RWPE2 (cell line): Measurements from ENCODE around the gene MAN1C1.

Experiments used
- ATAC-seq: fragments of 200-7000 bp; cut with Tn5 transposase; 3 replicates; pipeline ENCODE4 v1.9.1; 2021; ENCODE audit warnings: low read depth
- DNase-seq: peaks from one replicate; pipeline ENCODE4 v3.0.0-alpha.2; 2020; ENCODE audit warnings: low spot score
- H3K27ac ChIP-seq: fragments of 450-650 bp; 2 replicates; pipeline ENCODE4 v1.5.1; 2017; ENCODE audit warnings: mild to moderate bottlenecking; ENCODE audit not compliant: poor library complexity, severe bottlenecking
- H3K27me3 ChIP-seq: fragments of 250-450 bp; sonication (Bioruptor Pico); 2 replicates; pipeline ENCODE4 v1.5.1; 2021; ENCODE audit warnings: mild to moderate bottlenecking, moderate library complexity; ENCODE audit not compliant: insufficient read depth, poor library complexity, severe bottlenecking
- H3K36me3 ChIP-seq: fragments of 250-450 bp; sonication (Bioruptor Pico); 2 replicates; pipeline ENCODE4 v1.5.1; 2020; ENCODE audit warnings: low read depth, mild to moderate bottlenecking, moderate library complexity
- H3K4me1 ChIP-seq: fragments of 250-450 bp; sonication (Bioruptor Pico); 2 replicates; pipeline ENCODE4 v1.5.1; 2021; ENCODE audit warnings: mild to moderate bottlenecking, moderate library complexity; ENCODE audit not compliant: insufficient read depth, poor library complexity, severe bottlenecking
- H3K4me3 ChIP-seq: fragments of 250-450 bp; sonication (Bioruptor Pico); 2 replicates; pipeline ENCODE4 v1.5.1; 2021; ENCODE audit warnings: mild to moderate bottlenecking, moderate library complexity; ENCODE audit not compliant: severe bottlenecking
- H3K9me3 ChIP-seq: fragments of 250-450 bp; sonication (Bioruptor Pico); 2 replicates; pipeline ENCODE4 v1.5.1; 2021; ENCODE audit warnings: mild to moderate bottlenecking, moderate library complexity; ENCODE audit not compliant: severe bottlenecking
- TF ChIP-seq, protein P1 (sequence below): fragments of 450-650 bp; IDR thresholded peaks from one replicate; pipeline ENCODE4 v1.5.1; 2017; ENCODE audit warnings: mild to moderate bottlenecking, moderate library complexity; ENCODE audit not compliant: poor library complexity, severe bottlenecking

The MAN1C1 gene

DNA sequence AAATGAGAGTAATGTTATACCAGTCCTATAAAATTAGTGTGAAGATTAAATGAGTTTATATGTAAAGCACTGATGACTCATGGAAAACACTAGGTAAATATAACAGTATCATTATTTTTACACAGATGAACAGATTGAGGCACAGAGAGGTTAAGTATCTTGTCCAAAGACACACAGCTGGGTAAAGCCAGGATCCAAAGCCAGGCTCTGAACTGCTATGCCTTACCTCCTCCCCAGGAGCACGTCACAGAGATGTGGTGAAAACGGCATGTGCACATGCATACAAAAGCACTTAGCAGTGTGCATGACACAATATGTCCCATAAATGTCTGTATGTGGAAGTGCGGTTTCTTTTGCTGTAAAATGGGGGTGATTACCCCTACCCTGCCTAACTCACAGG, 56.9 kb downstream of the MAN1C1 start:
- Histone ChIP-seq H3K4me1 (no peaks in the 10 kb centered on the region), H3K36me3 (no peaks in the 10 kb centered on the region), H3K27me3 (no peaks in the 10 kb centered on the region), H3K9me3 (no peaks in the 10 kb centered on the region), H3K27ac (no peak overlapping the region), H3K4me3 (no peak overlapping the region)
- no peak for DNase-seq
- no peak for ATAC-seq
- TF ChIP-seq, protein P1, sequence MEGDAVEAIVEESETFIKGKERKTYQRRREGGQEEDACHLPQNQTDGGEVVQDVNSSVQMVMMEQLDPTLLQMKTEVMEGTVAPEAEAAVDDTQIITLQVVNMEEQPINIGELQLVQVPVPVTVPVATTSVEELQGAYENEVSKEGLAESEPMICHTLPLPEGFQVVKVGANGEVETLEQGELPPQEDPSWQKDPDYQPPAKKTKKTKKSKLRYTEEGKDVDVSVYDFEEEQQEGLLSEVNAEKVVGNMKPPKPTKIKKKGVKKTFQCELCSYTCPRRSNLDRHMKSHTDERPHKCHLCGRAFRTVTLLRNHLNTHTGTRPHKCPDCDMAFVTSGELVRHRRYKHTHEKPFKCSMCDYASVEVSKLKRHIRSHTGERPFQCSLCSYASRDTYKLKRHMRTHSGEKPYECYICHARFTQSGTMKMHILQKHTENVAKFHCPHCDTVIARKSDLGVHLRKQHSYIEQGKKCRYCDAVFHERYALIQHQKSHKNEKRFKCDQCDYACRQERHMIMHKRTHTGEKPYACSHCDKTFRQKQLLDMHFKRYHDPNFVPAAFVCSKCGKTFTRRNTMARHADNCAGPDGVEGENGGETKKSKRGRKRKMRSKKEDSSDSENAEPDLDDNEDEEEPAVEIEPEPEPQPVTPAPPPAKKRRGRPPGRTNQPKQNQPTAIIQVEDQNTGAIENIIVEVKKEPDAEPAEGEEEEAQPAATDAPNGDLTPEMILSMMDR, result no peak

DNA sequence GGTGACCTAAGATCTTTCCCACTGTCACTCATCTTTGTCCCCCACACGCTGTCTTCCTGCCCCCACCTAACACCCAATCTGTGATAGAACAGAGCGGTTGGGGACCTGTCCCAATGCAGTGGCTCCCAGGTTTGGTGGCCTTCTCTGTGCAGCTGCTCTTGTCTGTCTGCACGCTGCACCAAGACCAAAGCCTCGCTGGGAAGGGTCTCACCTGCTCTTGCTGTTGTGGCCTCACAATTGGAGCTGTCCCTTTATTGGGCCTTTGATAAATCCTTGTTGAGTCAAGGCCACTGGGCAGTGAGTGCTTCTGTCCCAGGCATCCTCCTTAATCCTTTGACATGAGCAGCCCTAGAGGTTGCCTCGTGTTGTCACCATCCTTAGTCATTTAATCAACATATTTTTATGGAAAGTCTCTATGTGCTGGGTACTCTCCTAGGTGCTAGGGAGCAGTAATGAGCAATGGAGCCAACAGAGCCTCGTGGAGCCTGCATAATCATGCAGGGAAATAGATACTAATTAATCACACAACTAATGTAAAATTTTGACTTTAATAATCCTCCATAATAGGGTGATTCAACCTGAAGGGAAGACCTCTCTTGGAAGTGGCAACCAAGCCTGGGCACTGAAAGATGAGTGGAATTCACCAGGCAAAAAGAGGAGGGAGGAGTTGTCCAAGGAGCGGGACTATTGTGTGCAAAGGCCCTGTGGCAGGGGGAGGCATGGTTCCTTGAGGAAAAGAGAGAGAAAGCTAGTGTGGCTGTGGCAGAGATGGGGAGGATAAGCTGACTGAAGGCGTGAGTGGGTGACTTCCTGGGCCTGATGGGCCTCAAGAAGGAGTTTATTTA, 57.6 kb downstream of the MAN1C1 start:
- Histone ChIP-seq H3K4me3 (no peak overlapping the region), H3K36me3 (no peaks in the 10 kb centered on the region), H3K9me3 (no peaks in the 10 kb centered on the region), H3K27me3 (no peaks in the 10 kb centered on the region), H3K4me1 (no peaks in the 10 kb centered on the region), H3K27ac (no peak overlapping the region)
- DNase-seq, result no peak
- no peak for ATAC-seq
- TF ChIP-seq, protein P1, result no peak

DNA sequence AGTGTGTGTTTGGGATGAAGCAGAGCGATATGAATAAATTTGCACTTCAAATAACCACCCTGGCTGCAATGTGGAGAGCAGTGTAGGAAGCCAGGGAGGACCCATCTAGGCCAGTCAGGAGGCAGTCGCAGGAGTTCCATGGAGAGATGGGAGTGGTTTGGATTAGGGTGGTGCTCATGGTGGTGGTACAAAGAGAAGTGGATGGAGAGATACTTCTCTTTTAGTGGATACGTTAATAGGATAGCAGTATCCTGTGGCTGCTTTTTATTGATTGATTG, 58.2 kb downstream of the MAN1C1 start:
- Histone ChIP-seq H3K27me3 (no peaks in the 10 kb centered on the region), H3K27ac (no peak overlapping the region), H3K4me3 (no peak overlapping the region), H3K4me1 (no peaks in the 10 kb centered on the region), H3K9me3 (no peaks in the 10 kb centered on the region), H3K36me3 (no peaks in the 10 kb centered on the region)
- TF ChIP-seq, protein P1, result no peak
- ATAC-seq, result no peak
- DNase-seq, result no peak

DNA sequence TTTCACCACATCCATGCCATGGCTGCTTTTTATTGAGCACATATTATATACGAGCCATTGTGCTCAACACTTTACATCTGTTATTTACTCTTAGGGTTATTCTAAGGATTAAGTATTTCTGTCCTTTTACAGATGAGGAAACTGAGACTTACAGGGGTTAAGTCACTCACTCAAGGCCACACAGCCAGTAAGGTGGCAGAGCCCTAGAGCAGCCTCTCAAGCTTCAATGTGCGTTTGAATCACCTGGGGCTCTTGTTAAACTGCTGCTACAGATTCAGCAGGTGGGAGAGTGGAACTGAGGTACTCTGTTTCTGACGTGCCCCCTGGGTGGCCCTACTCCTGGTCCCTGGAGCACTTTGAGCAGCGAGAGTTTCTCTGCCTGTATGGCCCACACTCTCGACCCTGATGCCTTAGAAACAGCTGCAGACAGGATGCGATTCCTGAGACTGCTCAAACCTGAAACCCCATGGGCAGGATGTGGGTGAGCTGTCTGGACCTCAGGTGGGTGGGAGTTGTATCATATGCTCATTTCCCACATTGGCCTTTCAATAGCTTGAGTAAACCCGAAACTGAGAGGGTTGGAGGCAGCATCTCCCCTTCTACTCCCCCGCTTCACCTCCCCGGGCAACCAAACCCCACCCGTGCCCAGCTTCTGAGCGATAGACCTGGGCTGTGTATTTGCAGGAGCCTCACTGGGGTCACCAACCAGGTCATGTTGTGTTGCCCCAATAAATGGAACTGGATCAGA, 59.3 kb downstream of the MAN1C1 start:
- no peaks in the 10 kb centered on the region for H3K36me3 ChIP-seq
- H3K27ac ChIP-seq, result no peak overlapping the region
- TF ChIP-seq, protein P1, result no peak
- DNase-seq (no peak), ATAC-seq (no peak)
- no peaks in the 10 kb centered on the region for H3K27me3 ChIP-seq
- H3K9me3 ChIP-seq, result no peaks in the 10 kb centered on the region
- no peaks in the 10 kb centered on the region for H3K4me1 ChIP-seq
- no peak overlapping the region for H3K4me3 ChIP-seq

DNA sequence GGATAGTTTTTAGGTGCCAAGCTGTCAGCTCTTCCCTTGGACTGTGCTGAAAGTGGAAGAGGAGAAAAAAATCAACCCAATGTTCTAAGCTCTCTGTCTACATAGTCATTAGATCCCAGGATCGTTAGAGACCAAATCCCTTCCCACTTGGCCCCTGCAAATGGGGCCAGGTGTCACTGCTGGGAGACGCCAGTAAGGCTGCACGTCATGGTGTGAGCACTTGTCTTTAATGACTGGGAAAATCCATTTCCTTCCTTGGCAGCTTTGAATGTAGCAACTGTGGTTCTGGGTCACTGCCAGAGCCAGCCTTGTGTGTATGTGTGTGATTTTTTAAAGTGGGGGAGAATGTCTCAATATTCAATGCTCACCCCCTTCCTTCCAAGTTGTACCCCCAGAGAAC, 59.9 kb downstream of the MAN1C1 start:
- no peak for ATAC-seq
- H3K27ac ChIP-seq, result no peak overlapping the region

More for the DNA sequence above, 59.9 kb downstream of the MAN1C1 start:
- H3K4me3 ChIP-seq, result no peak overlapping the region
- H3K9me3 ChIP-seq, result no peaks in the 10 kb centered on the region
- no peak for DNase-seq
- H3K27me3 ChIP-seq, result no peaks in the 10 kb centered on the region
- H3K36me3 ChIP-seq, result no peaks in the 10 kb centered on the region
- TF ChIP-seq, protein P1, result no peak
- H3K4me1 ChIP-seq, result no peaks in the 10 kb centered on the region
